B cell (primary cell): Measurements from ENCODE around the gene SLC18A2.

ENCODE experiments used
- CTCF ChIP-seq: fragments of 200-600 bp; IDR thresholded peaks from one replicate; pipeline ENCODE4 v1.8.0; 2022; ENCODE audit warnings: antibody characterized with exemption, mild to moderate bottlenecking
- EZH2 ChIP-seq: IDR thresholded peaks from 2 replicates; pipeline ENCODE4 v1.6.1; 2012; ENCODE audit warnings: borderline replicate concordance, low read depth, mild to moderate bottlenecking, moderate library complexity, low read length; ENCODE audit not compliant: insufficient read depth, poor library complexity, severe bottlenecking

- no peak for TF ChIP-seq CTCF
- no peak for TF ChIP-seq EZH2
Observed at GRCh38 chr10:117261501-117261900, 20.6 kb downstream of the SLC18A2 start.
